ENCODE results near the gene C17orf100.
"Not testable (repeated sequence)": the region's sequence is repeated elsewhere in the genome, so short reads cannot be mapped to it uniquely, and the experiment has no call there.

The C17orf100 gene

DNA sequence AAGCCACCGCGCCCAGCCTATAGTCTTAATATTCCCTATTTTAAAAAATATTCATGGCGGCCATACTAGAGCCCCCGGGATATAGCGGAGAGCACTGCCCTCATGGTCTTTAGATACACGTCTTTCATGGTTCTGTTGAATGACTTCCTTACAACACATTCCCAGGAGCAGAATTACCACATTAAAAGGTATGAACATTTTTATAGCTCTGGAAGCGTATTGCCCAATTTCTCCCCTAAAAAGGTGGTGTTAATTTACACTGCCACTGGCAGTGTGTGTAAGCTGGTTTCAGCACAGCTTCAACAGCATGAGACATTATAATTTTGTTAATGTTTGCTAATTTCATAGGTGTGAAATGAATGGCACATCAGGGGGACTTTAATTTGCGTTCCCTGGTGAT, 19.0 kb downstream of the C17orf100 start:
- no peak for DNase-seq

DNA sequence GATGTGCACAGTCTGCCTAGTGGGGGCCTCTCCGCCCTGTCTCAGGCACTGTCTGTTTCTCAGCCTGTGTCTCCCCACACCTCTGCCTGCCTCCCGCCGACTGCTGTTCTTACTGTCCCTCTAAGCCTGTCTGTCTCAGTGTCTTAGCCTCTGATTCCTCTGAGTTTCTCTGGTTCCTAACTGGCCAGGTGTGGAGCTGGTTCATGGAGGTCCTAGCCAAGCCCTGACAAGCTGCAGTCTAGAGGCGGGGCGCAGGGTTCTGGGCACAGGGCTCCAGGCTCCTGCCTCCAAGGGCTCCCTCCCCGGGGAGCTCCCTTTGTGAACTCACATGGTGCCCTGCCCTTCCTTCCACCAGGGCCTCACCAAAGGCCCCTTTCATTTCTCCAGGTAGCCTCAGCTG, 19.4 kb downstream of the C17orf100 start:
- no peak for DNase-seq

DNA sequence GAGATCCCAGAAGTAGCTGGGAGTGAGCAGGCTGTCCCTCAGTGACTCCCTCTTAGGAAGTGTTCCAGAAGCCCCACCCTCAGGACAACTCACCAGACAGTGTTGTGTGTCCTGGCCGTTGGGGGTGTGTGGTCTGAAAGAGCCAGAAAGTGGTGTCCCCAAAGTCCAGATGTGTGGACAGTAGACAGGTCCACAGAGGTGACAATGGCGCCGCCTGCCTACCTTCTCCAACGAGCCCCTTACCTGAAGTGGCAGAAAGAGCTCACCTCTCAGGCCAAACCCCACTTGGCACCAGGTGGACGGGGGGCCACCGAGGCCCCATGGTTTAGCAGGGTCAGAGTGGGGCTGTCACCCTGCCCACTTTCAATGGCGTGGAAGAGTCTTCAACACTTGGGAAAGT, 19.9 kb downstream of the C17orf100 start:
- DNase-seq = no peak

DNA sequence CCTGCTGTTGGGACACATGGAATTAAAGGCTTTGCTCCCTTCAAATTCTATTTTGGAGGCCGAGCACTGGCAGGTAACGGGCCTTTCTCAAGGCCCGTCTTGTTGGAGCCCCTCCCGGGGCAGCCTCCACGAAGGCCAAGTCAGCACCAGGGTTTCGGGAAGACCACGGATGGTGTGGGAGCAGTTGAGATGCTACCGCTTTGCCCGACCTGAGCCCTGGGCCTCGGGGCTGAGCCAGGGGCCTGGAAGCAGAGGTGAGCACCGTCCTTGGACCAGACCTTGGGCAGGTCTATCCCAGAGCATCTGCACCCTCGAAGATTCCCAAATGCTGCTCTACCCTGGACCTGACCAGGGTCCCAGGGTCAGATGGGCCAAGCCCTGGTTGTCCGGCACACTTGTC, 23.0 kb downstream of the C17orf100 start:
- no peak for DNase-seq

DNA sequence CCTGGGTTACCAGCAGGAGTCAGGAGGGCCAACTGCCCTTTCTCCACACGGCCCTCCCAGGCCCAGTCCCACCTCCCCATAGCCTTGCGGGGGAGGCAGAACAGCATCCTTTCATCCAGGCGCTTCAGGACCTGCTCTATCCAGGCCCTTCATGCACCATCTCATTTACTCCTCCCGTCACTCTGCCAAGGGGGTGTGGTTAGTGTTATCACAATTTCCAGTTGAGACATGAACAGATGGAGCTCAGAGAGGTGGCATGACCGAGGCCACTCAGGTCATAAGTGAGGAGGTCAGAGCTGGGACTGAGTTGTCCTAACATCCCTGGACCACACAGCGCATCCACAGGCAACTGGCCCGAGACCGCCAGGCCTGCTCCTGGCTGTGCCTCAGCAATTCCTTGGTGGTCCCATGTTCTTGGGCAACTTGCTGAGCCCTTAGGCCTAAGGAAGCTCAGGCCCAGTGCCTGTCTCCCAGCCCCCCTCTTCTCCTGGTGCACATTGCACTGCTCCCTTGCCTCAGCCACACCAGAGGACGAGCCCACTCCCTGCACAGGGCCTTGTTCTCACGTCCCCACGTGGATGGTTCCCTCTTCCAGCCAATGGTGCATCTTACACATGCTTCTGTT, 23.8 kb downstream of the C17orf100 start:
- no peak for DNase-seq

DNA sequence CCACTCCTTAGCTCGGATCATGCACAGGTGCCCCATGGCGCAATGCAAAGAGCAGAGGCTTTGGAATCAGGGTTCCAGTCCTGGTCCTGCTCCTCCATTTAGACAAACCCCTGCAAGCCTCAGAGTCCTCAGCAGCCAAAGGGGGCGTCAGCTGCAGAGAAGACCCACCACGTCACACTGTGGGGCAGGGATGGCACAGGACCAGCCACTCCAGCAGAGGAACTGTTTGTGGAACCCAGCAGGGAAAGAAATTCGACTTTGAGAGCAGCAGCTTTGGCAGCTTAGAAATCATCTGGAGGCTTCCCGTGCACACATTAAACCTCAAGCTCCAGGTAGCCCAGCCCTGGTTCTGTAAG, 25.2 kb downstream of the C17orf100 start:
- no peak for DNase-seq

DNA sequence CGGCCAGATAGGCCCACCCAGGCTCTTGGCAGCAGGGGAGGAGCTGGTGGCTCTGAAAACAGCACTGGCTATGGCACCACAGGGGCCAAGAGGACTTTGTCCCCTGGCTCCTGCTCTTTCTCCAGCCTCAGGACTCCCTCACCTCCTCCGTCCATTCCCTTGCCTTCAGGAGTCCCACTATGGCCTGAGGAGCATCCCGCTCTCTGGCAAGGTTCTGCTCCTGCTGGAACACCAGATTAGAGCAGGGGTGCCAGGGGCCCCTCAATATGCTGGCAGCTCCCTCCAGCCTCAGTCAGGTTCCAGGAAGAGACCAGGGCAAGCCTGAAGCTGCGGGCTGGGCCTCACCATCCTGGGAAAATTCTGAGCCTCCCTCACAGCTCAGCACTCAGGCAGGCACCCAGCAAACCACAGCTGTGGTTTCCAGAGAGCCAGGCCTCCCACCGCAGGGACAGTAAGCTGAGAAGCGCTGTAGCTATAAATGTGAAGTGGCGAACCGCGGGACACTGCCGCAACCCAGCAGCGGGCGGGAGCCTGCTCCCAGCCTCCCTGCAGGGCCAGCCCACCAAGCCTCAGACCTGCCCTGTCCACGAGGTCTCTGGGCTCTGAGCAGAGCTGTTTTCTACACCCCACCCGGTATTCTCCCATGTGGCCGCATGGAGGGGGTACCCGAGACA, 25.7 kb downstream of the C17orf100 start:
- no peak for DNase-seq

DNA sequence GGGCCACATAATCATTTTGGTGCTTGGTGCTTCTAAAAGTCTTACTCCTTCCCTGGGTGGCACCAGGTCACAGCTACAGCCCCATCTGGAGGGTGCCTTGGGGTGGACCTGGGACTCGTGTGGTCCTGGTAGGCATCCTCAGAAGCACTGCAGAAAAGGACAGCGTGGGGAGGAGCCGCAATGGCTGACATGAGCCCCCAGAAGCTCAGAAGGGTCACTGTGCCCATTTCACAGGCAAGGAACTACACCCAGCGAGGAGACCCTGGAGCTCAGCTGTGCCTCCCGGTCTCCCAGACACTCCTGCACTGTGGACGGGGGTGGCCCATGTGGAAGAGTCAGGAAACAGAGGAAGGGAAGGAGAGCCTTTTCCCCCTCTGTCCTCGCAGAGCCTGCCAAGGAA, 26.4 kb downstream of the C17orf100 start:
- no peak for DNase-seq

DNA sequence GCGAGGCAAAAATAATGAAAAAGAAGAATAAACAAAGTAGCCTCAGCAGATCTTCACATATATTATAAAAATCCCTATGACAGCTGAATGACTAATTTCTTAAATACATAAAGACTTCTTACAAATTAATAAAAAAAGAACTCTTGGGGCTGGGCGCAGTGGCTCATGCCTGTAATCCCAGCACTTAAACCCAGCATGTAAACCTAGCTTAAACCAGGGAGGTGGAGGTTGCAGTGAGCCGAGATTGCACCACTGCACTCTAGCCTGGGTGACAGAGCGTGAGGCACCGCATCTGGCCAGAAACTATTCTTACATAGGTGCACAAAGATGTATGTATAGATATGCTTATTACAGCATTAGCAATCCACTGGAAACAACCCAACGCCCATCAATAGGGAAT, 27.7 kb downstream of the C17orf100 start:
- DNase-seq = no peak

DNA sequence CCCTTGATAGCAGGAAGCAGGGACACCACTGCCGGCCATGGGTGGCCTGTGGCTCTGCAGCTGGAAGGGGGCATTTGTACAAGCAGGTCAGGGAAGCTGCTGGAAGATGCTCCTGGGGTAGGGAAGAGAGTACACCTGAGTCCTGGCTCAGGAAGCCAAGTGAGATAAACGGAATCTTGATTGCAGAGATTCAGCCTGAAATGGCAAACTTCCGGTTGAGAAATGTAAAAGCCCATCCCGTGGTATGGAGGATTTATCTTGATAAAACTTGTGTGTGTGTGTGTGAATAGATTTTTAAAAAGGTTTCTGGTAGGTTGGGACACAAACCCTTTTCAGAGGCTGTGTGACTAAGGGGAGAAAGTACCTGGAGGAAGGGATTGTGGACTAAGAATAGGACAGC, 29.6 kb downstream of the C17orf100 start:
- no peak for DNase-seq

DNA sequence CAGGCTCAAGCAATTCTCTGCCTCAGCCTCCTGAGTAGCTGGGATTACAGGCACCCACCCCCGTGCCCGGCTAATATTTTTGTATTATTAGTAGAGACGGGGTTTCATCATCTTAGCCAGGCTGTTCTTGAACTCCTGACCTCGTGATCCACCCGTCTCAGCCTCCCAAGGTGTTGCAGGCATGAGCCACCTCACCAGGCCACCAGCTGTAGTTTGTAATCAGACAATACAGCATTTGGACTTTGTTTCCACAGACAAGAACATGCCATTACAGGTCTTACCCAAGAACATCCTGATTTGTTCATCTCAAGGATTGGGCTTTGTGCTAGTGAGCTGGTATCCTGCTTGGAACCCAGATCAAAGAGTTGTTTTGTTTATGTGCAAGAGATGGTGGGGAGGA, 30.1 kb downstream of the C17orf100 start:
- DNase-seq = no peak

DNA sequence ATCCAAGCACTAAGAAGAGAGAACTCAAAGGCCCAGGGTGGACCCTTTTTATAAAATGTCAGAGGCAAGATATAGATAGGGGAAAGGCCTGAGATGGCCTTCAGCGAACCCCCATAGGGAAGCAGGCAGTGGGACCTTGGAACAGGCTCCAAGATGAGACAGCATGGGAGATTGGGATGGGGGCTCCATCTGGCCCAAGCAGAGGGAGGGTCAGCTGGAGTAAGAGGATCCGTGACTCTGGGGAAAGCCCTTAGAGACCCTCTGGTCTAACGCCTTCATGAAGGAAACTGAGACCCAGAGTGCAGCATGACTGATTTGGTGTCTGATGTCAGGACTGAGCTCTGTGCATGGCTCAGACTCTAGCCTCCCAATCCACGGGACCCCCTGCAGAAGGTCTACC, 30.8 kb downstream of the C17orf100 start:
- DNase-seq = no peak

DNA sequence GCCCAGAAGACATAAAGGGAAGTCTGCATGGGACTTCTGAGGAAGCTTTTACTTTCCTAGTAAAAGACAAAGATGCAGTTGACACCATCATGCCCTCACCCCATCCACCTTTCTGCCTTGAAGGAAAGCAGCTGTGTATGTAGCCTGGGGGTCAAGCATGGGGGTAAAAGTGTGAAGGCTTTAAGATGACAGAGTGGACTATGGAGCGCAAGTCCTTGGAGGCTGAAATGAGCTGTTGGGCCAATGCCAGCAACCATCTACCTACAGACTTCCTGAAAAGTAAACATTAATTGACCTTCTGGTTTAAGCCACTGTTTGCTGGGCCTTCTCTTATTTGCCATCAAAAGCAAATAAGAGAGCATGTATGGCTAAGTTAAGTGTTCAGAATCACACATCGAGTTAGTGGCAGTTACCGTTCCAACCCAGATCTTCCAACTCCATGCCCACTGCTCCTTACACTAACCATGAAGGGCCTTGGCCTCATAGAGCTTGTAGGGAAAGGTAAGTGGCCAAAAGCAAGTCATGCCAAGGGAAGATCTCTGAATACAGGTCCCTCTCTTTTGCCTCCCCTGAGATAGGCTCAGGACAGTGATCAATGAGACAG, 31.6 kb downstream of the C17orf100 start:
- no peak for DNase-seq

DNA sequence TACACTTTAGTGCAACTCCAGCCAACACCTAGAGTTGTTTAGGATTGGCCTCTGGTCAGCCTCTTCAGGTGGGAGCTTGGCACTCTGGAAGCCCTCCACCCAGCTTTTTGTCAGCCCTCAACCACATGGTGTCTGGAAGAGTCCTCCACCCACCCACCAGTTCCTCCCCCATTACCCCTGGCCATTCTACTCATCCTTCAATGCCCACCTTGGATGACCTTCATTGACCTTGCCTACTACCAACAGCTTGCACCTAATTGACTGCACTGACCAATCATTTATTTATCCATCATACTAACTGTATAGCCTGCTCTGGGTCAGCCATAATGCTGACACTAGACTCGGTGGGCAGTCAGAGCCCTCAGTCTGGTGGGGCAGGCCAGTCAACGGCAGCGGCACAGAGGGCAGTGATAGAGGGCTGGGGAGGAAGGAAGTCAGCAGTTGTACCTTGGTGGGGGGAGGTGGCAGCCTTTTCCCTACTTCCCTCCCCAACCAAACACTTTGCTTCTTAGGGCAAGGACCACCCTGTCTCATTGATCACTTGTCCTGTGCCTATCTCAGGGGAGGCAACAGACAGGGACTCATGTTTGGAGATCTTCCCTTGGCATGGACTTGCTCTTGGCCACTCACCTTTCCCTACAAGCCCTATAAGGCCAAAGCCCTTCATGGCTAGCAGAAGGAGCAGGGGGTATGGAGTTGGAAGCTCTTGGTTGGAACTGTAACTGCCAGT, 32.3 kb downstream of the C17orf100 start:
- DNase-seq = no peak

DNA sequence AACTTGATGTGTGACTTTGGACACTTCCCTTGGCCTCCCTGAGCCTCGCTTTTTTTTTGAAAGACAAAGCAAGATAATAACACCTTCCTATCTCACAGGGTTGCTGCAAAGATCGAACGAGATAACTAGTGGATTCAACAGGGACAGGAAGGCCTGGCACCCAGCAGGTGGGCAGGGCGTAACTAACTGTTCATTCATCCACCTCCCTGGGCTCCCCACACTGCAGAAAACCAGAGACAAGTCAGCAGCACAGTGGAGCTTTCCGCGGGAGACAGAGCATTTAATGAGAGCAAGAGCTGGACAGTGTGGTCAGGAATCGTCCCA, 32.9 kb downstream of the C17orf100 start:
- DNase-seq = no peak

DNA sequence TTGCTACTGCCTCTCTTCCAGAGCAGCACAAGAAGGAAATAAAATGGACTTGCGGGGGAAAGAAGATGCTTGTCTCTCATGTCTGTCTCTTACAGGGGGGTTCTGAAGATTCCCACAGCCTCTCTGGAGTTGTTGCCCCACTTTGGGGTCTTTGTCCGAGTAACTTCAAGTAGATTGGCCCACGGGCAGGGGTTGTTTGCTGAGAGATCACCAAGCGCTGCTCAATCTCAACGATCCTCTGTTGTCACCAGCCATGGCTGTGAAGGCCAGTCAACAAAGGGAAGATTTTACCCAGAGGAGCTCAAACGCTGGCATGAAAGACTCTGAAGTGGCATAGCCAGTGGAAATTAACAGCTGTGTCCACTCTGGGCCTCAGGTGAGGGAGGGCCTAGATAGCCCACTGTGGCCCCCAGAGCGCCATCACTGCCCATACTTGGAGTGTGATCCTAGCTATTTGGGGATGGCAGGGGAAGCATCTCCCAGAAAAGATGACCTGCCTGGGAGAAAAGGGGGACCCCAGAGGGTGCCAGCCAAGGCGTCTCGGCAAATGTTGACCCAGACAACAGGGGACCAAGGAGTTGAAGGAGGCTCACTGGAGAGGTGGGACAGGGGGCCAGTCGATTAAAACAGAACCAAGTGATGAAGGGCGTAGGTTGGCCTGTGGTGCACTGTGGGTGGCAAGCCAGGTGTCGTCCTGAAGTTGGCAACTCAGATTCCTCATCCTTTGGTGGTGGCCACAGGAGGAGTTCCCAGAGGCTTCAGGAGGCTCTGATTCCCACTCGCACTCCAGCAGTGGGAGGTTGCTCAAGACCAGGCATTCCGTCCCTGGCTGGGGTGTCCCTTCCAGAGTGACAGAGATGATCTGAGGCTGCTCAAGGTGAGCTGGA, 33.6 kb downstream of the C17orf100 start:
- DNase-seq = no peak

DNA sequence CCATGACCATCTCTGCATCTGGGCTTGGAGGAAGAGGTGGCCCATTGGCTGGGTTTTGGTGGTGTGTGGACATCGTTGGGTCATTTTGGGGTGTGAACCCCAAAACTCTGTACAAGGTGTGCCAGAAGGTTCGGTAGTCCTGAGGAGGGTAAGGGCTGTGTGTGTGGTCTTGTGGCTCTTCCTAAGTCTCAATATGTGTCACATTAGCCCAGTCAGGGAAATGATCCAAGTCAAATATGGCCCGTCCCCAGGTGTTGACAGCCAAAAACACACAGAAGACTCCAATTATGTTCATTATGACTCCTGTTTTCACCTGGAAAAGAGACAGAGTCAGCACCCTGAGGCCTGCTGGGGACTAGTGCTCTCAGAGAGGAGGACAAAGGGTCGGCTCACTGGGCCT, 34.5 kb downstream of the C17orf100 start:
- no peak for DNase-seq

DNA sequence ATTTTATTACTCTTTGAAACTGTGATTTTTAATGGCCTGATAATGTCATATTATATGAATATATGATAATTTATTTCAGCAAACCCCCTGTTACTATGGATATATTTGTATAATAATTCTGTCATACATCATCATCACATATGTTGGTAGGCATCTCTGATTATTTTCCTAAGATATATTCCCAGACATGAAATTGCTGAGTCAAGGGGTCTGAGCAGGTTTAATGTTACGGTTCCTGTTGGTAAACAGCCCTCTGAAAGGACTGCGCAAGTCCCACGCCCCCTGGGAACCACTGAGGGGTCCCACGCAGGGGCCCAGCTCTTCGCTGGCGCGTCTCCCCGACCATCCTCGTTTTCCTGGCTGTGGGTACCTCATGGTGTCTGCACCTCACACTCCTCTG, 37.4 kb downstream of the C17orf100 start:
- DNase-seq = no peak

DNA sequence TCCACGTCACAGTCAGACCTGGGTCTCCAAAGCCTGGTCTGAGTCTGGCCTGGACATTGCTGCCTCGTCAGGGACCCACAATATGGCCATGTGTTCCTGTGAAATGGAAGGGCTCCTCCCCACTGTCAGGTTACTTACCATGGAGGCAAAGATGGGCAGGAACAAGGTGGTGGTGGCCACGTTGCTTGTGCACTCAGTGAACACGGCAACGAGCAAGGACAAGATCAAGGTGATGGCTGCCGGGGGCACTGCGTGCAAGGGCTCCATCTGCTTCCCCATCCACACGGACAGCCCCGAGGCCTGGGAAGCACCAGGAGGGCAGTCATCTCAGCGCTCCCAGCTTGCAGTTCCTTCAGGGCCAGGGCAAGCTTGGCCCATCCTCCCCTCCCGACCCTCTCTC, 39.1 kb downstream of the C17orf100 start:
- DNase-seq = no peak

DNA sequence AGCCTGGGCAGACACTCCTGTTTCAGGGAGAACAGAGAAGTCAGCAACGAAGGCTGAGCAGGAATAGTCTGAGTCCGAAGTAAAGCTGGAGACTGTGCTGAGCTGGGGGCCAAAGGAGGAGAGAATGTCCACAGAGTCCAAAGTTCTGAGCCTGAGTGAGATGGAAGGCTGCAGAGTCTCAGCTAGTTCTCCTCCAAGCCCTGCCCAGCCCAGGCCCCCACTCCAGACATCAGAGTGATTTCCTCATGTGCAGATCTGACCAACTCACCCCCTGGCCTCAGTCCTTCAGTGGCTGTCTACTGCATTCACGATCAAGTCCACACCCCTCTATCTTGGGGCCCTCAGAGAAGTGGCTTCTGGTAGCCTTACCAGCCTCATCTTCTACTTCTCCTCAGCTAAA, 40.0 kb downstream of the C17orf100 start:
- no peak for DNase-seq

DNA sequence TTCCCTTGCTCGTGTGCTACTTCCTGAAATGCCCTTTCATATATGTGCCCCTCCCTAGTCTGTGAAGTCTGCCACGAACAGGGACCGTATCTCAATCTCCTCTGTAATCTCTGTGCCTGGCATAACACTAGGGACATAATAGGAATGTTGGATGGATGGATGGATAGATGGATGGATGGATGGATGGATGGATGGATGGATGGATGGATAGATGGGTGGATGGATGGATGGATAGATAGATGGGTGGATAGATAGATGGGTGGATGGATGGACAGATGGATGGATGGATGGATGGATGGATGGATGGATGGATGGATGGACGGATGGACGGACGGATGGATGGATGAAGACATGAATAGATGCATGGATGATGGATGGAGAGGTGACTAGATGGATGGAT, 40.4 kb downstream of the C17orf100 start:
- not testable (repeated sequence) for DNase-seq

DNA sequence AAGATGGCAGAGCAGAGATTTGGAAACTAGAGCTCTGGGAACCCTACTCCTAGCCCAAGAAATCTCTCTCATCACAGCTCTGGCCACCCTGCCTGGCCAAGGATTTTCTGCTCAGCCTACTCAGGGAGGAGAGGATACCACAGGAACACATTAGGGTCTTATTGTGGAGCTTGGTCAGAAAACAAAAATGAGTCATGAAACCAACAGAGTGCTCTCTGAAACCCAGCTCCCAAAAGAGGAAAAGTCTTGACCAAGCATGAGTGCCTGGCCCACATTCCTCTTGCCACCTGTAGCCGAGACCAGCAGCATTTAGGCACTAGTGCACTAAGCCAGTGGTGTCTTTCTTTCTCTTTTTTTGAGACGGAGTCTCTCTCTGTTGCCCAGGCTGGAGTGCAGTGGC, 43.5 kb downstream of the C17orf100 start:
- DNase-seq = no peak

DNA sequence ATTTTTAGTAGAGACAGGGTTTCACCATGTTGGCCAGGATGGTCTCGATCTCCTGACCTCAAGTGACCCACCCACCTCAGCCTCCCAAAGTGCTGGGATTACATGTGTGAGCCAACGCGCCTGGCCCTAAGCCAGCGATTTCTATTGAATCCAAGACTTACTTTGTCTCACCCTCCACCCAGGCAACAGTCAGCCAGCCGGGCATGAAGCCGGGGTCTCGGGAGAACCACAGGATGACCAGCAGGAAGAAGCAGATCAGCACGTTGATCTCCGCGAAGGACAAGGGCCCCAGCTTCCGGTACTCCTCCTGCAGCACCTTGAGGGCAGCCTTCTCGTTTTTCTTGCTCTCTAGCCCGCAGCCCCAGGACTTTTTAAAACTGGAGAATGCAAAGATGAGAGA, 44.0 kb downstream of the C17orf100 start:
- DNase-seq = no peak

Measured in NCI-H1092 treated with DMSO at 0.1 percent for 48 hours (cell line).